Liver (tissue), 9 donors: ENCODE data around the gene ZNF669. TPM values are rescaled to one million over a fixed set of nuclear protein-coding genes. Genes with fewer than 3 reads are reported as not detected.

ENCODE experiments used
- DNase-seq: peaks from one replicate; pipeline ENCODE4 v3.0.0-alpha.2; 2017; ENCODE audit warnings: low spot score
- H3K27ac ChIP-seq, 2 donors: one replicate each; pipeline ENCODE4 v1.7.0; 2013; ENCODE audit warnings: inconsistent platforms in 2 of 2, low read length in 2 of 2, control low read depth in 1 of 2, low read depth in 1 of 2, mild to moderate bottlenecking in 1 of 2
- H3K27me3 ChIP-seq, 4 donors: one replicate each; pipeline versions ENCODE4 v1.6.1 to v1.7.0; 2013; ENCODE audit warnings: low read length in 3 of 4, inconsistent platforms in 1 of 4, mild to moderate bottlenecking in 1 of 4, moderate library complexity in 1 of 4; ENCODE audit not compliant: control insufficient read depth in 4 of 4, insufficient read depth in 4 of 4
- H3K36me3 ChIP-seq, 4 donors: one replicate each; pipeline versions ENCODE4 v1.6.1 to v1.7.0; 2013; ENCODE audit warnings: low read length in 3 of 4, mild to moderate bottlenecking in 3 of 4, low read depth in 1 of 4, moderate library complexity in 1 of 4; ENCODE audit not compliant: control insufficient read depth in 4 of 4, insufficient read depth in 3 of 4
- H3K4me1 ChIP-seq, 4 donors: one replicate each; pipeline versions ENCODE4 v1.6.1 to v1.7.0; 2013; ENCODE audit warnings: low read length in 3 of 4, mild to moderate bottlenecking in 3 of 4, moderate library complexity in 1 of 4; ENCODE audit not compliant: control insufficient read depth in 4 of 4, insufficient read depth in 4 of 4
- H3K4me3 ChIP-seq, 3 donors: one replicate each; pipeline versions ENCODE4 v1.6.1 to v1.7.0; 2013; ENCODE audit warnings: low read length in 3 of 3, control low read depth in 1 of 3, low read depth in 1 of 3, mild to moderate bottlenecking in 1 of 3
- H3K9ac ChIP-seq, 2 donors: one replicate each; pipeline ENCODE4 v1.7.0; 2013; ENCODE audit warnings: low read length in 2 of 2, mild to moderate bottlenecking in 2 of 2, moderate library complexity in 2 of 2, control low read depth in 1 of 2, low read depth in 1 of 2
- H3K9me3 ChIP-seq, 4 donors: one replicate each; pipeline versions ENCODE4 v1.6.1 to v1.7.0; 2013; ENCODE audit warnings: low read length in 3 of 4; ENCODE audit not compliant: control insufficient read depth in 4 of 4
- ATF3 ChIP-seq: IDR thresholded peaks from 2 replicates; pipeline ENCODE4 v1.6.1; 2016; ENCODE audit warnings: antibody characterized with exemption
- CTCF ChIP-seq: fragments of 150-350 bp; IDR thresholded peaks from 2 replicates; pipeline ENCODE4 v1.5.1; 2017; ENCODE audit warnings: improper control_type of control experiment, low read depth, low read length; ENCODE audit not compliant: missing input control
- EGR1 ChIP-seq, 2 donors: IDR thresholded peaks; 2 replicates each; pipeline ENCODE4 v1.6.1; 2016 to 2018; ENCODE audit warnings: antibody characterized with exemption in 2 of 2, low read depth in 2 of 2
- FOXA1 ChIP-seq: IDR thresholded peaks from 2 replicates; pipeline ENCODE4 v1.6.1; 2016; ENCODE audit warnings: antibody characterized with exemption
- FOXA2 ChIP-seq: IDR thresholded peaks from 2 replicates; pipeline ENCODE4 v1.6.1; 2016; ENCODE audit warnings: antibody characterized with exemption
- GABPA ChIP-seq, 2 donors: IDR thresholded peaks in 1 of 2; conservative IDR thresholded peaks in 1 of 2; 2 replicates each; pipeline ENCODE4 v1.6.1; 2016; ENCODE audit warnings: antibody characterized with exemption in 2 of 2, mild to moderate bottlenecking in 1 of 2, moderate library complexity in 1 of 2
- HNF4A ChIP-seq, 2 donors: conservative IDR thresholded peaks; 2 replicates each; pipeline ENCODE4 v1.6.1; 2016; ENCODE audit warnings: antibody characterized with exemption in 2 of 2, mild to moderate bottlenecking in 2 of 2
- HNF4G ChIP-seq: IDR thresholded peaks from 2 replicates; pipeline ENCODE4 v1.6.1; 2016; ENCODE audit warnings: antibody characterized with exemption
- JUND ChIP-seq, 2 donors: IDR thresholded peaks; 2 replicates each; pipeline ENCODE4 v1.6.1; 2016; ENCODE audit warnings: antibody characterized with exemption in 2 of 2
- MAX ChIP-seq: IDR thresholded peaks from 2 replicates; pipeline ENCODE4 v1.6.1; 2016; ENCODE audit warnings: antibody characterized with exemption
- NR2F2 ChIP-seq: IDR thresholded peaks from 2 replicates; pipeline ENCODE4 v1.6.1; 2016; ENCODE audit warnings: antibody characterized with exemption
- RAD21 ChIP-seq, 2 donors: IDR thresholded peaks; 2 replicates each; pipeline ENCODE4 v1.6.1; 2016; ENCODE audit warnings: antibody characterized with exemption in 2 of 2, mild to moderate bottlenecking in 2 of 2
- REST ChIP-seq: IDR thresholded peaks from 2 replicates; pipeline ENCODE4 v1.6.1; 2016; ENCODE audit warnings: antibody characterized with exemption, mild to moderate bottlenecking
- RXRA ChIP-seq, 2 donors: IDR thresholded peaks; 2 replicates each; pipeline ENCODE4 v1.6.1; 2017 to 2018; ENCODE audit warnings: antibody characterized with exemption in 2 of 2, mild to moderate bottlenecking in 1 of 2
- TAF1 ChIP-seq: conservative IDR thresholded peaks from 2 replicates; pipeline ENCODE4 v1.6.1; 2016; ENCODE audit warnings: antibody characterized with exemption, mild to moderate bottlenecking
- YY1 ChIP-seq: IDR thresholded peaks from 2 replicates; pipeline ENCODE4 v1.6.1; 2016; ENCODE audit warnings: antibody characterized with exemption, mild to moderate bottlenecking
- ZBTB33 ChIP-seq: IDR thresholded peaks from 2 replicates; pipeline ENCODE4 v1.6.1; 2016; ENCODE audit warnings: antibody characterized with exemption
- WGBS: extraction: QIAGEN DNeasy Blood & Tissue Kit; methylation state at CpG from one replicate; pipeline ENCODE4 v1.1.7; 2013; 5-methylcytosine and 5-hydroxymethylcytosine counted together
- polyA plus RNA-seq, 2 donors: library from polyadenylated mRNA; stranded (reverse) in 1 of 2; unstranded in 1 of 2; fragments of 200-250 nt in 1 of 2; fragments of >200 nt in 1 of 2; fragmentation: Nextera tagmentation in 1 of 2; extraction: Ambion mirVana in 1 of 2; gene quantifications; one replicate each; pipeline versions ENCODE4 v1.2.1 to v1.2.3, GENCODE V29; 2013 to 2015
- total RNA-seq, 2 donors: library from RNA; depleted of rRNA; stranded (reverse); fragments of >200 nt; gene quantifications; one replicate each; pipeline ENCODE4 v1.2.3, GENCODE V29; 2014
- donor health status: healthy.
- donor health status: healthy.
- donor health status: healthy.
- donor health status: healthy.
- donor health status: healthy.

Gene ZNF669
- total and polyA plus RNA-seq, 4 donors = 1.2 to 4.2 (median 2.2) TPM

GRCh38 chr1:247105966-247106365, 1.8 kb upstream of the ZNF669 start:
- H3K27me3 ChIP-seq = no peaks in the 10 kb centered on the region
- H3K36me3 ChIP-seq = peaks cover 0 to 17% (median 11%) of the 10 kb centered on the region in 4 donors
- no peak overlapping the region for H3K27ac ChIP-seq
- no peak for TF ChIP-seq REST
- TF ChIP-seq JUND (IDR thresholded peaks at IDR 0.05) = no peak
- TF ChIP-seq CTCF = no peak
- TF ChIP-seq FOXA2 = no peak
- TF ChIP-seq HNF4A (conservative IDR thresholded peaks at IDR 0.05) = no peak
- TF ChIP-seq MAX = no peak
- no peak for TF ChIP-seq ATF3
- no peak overlapping the region for H3K4me3 ChIP-seq
- 89% methylated on average over 15 of the region's 15 CpGs for WGBS
- H3K9ac ChIP-seq = no peak overlapping the region
- peaks cover 5 to 26% (median 10%) of the 10 kb centered on the region in 4 donors for H3K9me3 ChIP-seq
- peaks cover 2 to 15% (median 2%) of the 10 kb centered on the region in 4 donors for H3K4me1 ChIP-seq
- DNase-seq = no peak

- H3K4me1 ChIP-seq = peaks cover 0 to 10% (median under 1%) of the 10 kb centered on the region in 4 donors
- peak overlapping the region in 2 of 3 donors; percentile 20 to 85 for H3K4me3 ChIP-seq
- 85% methylated on average over 13 of the region's 13 CpGs for WGBS
- H3K9ac ChIP-seq = no peak overlapping the region
- H3K27ac ChIP-seq = no peak overlapping the region
- H3K36me3 ChIP-seq = peaks cover 0 to 26% (median 19%) of the 10 kb centered on the region in 4 donors
- no peaks in the 10 kb centered on the region for H3K27me3 ChIP-seq
- DNase-seq = no peak
- H3K9me3 ChIP-seq = peaks cover 11 to 34% (median 19%) of the 10 kb centered on the region in 4 donors
- no peak for TF ChIP-seq GABPA (IDR thresholded peaks at IDR 0.05 in 1 of 2, conservative IDR thresholded peaks at IDR 0.05 in 1 of 2)
- no peak for TF ChIP-seq HNF4A (conservative IDR thresholded peaks at IDR 0.05)
- no peak for TF ChIP-seq RXRA (IDR thresholded peaks at IDR 0.05)
- TF ChIP-seq CTCF = no peak
- TF ChIP-seq MAX = no peak
- no peak for TF ChIP-seq FOXA2
- no peak for TF ChIP-seq NR2F2
- no peak for TF ChIP-seq JUND (IDR thresholded peaks at IDR 0.05)
- no peak for TF ChIP-seq TAF1
- no peak for TF ChIP-seq RAD21 (IDR thresholded peaks at IDR 0.05)
- no peak for TF ChIP-seq HNF4G
- TF ChIP-seq EGR1 (IDR thresholded peaks at IDR 0.05; ENCODE audit: low read depth in 2 of 2) = no peak
- no peak for TF ChIP-seq YY1
- TF ChIP-seq ATF3 = no peak
- no peak for TF ChIP-seq ZBTB33
- TF ChIP-seq REST = no peak
- TF ChIP-seq FOXA1 = no peak
Measured at GRCh38 chr1:247104965-247105364, 809 bp upstream of the ZNF669 start.
